HCT116 (cell line): Measurements from ENCODE around the gene TMEM132D.

Experiments used
- CTCF ChIP-seq, 3 experiments: fragments of 200-600 bp in 1 of 3; sonication (generic) in 1 of 3; IDR thresholded peaks in 2 of 3; conservative IDR thresholded peaks in 1 of 3; 2 replicates each; pipeline ENCODE4 v1.5.1; 2012 to 2017; ENCODE audit warnings: low read depth in 2 of 3, low read length in 2 of 3, antibody characterized with exemption in 1 of 3, borderline replicate concordance in 1 of 3, control low read depth in 1 of 3, mild to moderate bottlenecking in 1 of 3, mixed read lengths in 1 of 3, mixed run types in 1 of 3, moderate library complexity in 1 of 3; ENCODE audit not compliant: insufficient read depth in 1 of 3
- ZBTB33 ChIP-seq: IDR thresholded peaks from 2 replicates; pipeline ENCODE4 v1.6.1; 2011; ENCODE audit warnings: mild to moderate bottlenecking, low read length, moderate library complexity; ENCODE audit not compliant: insufficient replicate concordance; ENCODE audit errors: extremely low read depth
- ZFX ChIP-seq: fragments of 450-650 bp; IDR thresholded peaks from 2 replicates; pipeline ENCODE4 v1.6.1; 2017

GRCh38 chr12:129363041-129363440 is 540.8 kb downstream of the TMEM132D start:
- no peak for TF ChIP-seq ZBTB33
- TF ChIP-seq ZFX = no peak
- no peak for TF ChIP-seq CTCF (IDR thresholded peaks at IDR 0.05 in 2 of 3, conservative IDR thresholded peaks at IDR 0.05 in 1 of 3; ENCODE audit: borderline replicate concordance in 1 of 3, insufficient read depth in 1 of 3, low read depth in 2 of 3, low read length in 2 of 3)
